ENCODE results near the gene HOXC6. TPM values are rescaled to one million over a fixed set of nuclear protein-coding genes. Genes with fewer than 3 reads are reported as not detected.
A peak's percentile ranks its signal among the peaks of the same experiment; 100 is the strongest.

Gene HOXC6
- total and polyA plus RNA-seq, 5 experiments from 2014 or later, result not detected

- H3K27me3 Mint-ChIP-seq, result peaks cover 49 to 100% (median 84%) of the 10 kb centered on the region in 5 donors
- ATAC-seq (no peak), DNase-seq (no peak)
- POLR2A ChIA-PET, result interaction anchor here (1.2 kb wide), 1 partner anchor 11 kb away, joined by 3 read pairs; no protein-coding TSS in a partner anchor
- H3K4me1 Mint-ChIP-seq, result peaks cover 22 to 64% (median 41%) of the 10 kb centered on the region in 4 donors
- H3K9me3 Mint-ChIP-seq, result peaks cover 0 to 3% (median 0%) of the 10 kb centered on the region in 9 donors
- no peak overlapping the region for H3K27ac Mint-ChIP-seq
- H3K4me3 Mint-ChIP-seq, result peak overlapping the region in 4 of 10 donors; percentile 1 to 67 (median 21)
- H3K36me3 Mint-ChIP-seq, result peaks cover 0 to 9% (median 4%) of the 10 kb centered on the region in 3 donors
Measured at GRCh38 chr12:53998900-53999236, 29.4 kb upstream of the HOXC6 start.

- peak overlapping the region in 1 of 10 donors; percentile 44 for H3K27ac Mint-ChIP-seq
- ATAC-seq (no peak), DNase-seq (no peak)
- H3K9me3 Mint-ChIP-seq, result peaks cover 0 to 2% (median 0%) of the 10 kb centered on the region in 9 donors
- H3K4me3 Mint-ChIP-seq, result peak overlapping the region in 9 of 10 donors; percentile 8 to 70 (median 58)
- H3K36me3 Mint-ChIP-seq, result peaks cover 0 to 5% (median 4%) of the 10 kb centered on the region in 3 donors
- POLR2A ChIA-PET, result interaction anchor here (1.0 to 1.2 kb wide), 2 partner anchors 12 to 36 kb away, joined by 3 read pairs; no protein-coding TSS in a partner anchor
- peaks cover 20 to 56% (median 37%) of the 10 kb centered on the region in 4 donors for H3K4me1 Mint-ChIP-seq
- H3K27me3 Mint-ChIP-seq, result peaks cover 47 to 100% (median 85%) of the 10 kb centered on the region in 5 donors
Measured at GRCh38 chr12:53999559-54000115, 28.6 kb upstream of the HOXC6 start.

GRCh38 chr12:54000116-54001114, 27.8 kb upstream of the HOXC6 start, which contains the start of gene HOXC9:
TSS of gene HOXC9 (plus strand) at chr12:54000161. CDS start at chr12:54000189, 28 bp downstream.
- POLR2A ChIA-PET, result interaction anchor here (1.0 kb wide), 1 partner anchor 35 kb away, joined by 3 read pairs; no protein-coding TSS in a partner anchor
- ATAC-seq (no peak), DNase-seq (no peak)
- peaks cover 0 to 2% (median 0%) of the 10 kb centered on the region in 9 donors for H3K9me3 Mint-ChIP-seq
- H3K36me3 Mint-ChIP-seq, result peaks cover 0 to 5% (median 4%) of the 10 kb centered on the region in 3 donors
- H3K27me3 Mint-ChIP-seq, result peaks cover 44 to 100% (median 84%) of the 10 kb centered on the region in 5 donors
- H3K4me1 Mint-ChIP-seq, result peaks cover 18 to 52% (median 33%) of the 10 kb centered on the region in 4 donors
- peak within 1 kb of the TSS in 9 of 10 donors; percentile 8 to 70 (median 58) for H3K4me3 Mint-ChIP-seq
- H3K27ac Mint-ChIP-seq, result peak within 1 kb of the TSS in 1 of 10 donors; percentile 49

GRCh38 chr12:54001283-54002187, 26.7 kb upstream of the HOXC6 start:
- ATAC-seq (no peak), DNase-seq (peak in 1 of 10 donors; percentile 24)
- Mint-ChIP-seq H3K36me3 (peaks cover 0 to 5% (median 4%) of the 10 kb centered on the region in 3 donors), H3K27me3 (peaks cover 54 to 100% (median 86%) of the 10 kb centered on the region in 5 donors), H3K27ac (peak overlapping the region in 1 of 10 donors; percentile 20), H3K9me3 (peaks cover 0 to 2% (median 0%) of the 10 kb centered on the region in 9 donors), H3K4me3 (peak overlapping the region in 3 of 10 donors; percentile 12 to 34 (median 14)), H3K4me1 (peaks cover 20 to 52% (median 31%) of the 10 kb centered on the region in 4 donors)
- POLR2A ChIA-PET, result no interaction called here

GRCh38 chr12:54002278-54002914, 25.8 kb upstream of the HOXC6 start:
- peaks cover 21 to 46% (median 31%) of the 10 kb centered on the region in 4 donors for H3K4me1 Mint-ChIP-seq
- ATAC-seq, result no peak
- H3K36me3 Mint-ChIP-seq, result peaks cover 0 to 5% (median 4%) of the 10 kb centered on the region in 3 donors
- DNase-seq, result no peak
- H3K4me3 Mint-ChIP-seq, result peak overlapping the region in 2 of 10 donors; percentile 43 to 66
- H3K9me3 Mint-ChIP-seq, result peaks cover 0 to 2% (median 0%) of the 10 kb centered on the region in 9 donors
- POLR2A ChIA-PET, result no interaction called here
- peaks cover 53 to 100% (median 86%) of the 10 kb centered on the region in 5 donors for H3K27me3 Mint-ChIP-seq
- peak overlapping the region in 1 of 10 donors; percentile 65 for H3K27ac Mint-ChIP-seq

- Mint-ChIP-seq H3K4me3 (no peak overlapping the region), H3K4me1 (peaks cover 19 to 41% (median 26%) of the 10 kb centered on the region in 4 donors), H3K36me3 (peaks cover 0 to 4% (median under 1%) of the 10 kb centered on the region in 3 donors), H3K27me3 (peaks cover 55 to 100% (median 84%) of the 10 kb centered on the region in 5 donors), H3K27ac (peak overlapping the region in 1 of 10 donors; percentile 65), H3K9me3 (no peaks in the 10 kb centered on the region)
- ATAC-seq, result no peak
- DNase-seq, result no peak
- POLR2A ChIA-PET, result no interaction called here
Measured at GRCh38 chr12:54002915-54003389, 25.3 kb upstream of the HOXC6 start.

- POLR2A ChIA-PET, result interaction anchor here (0.7 kb wide), 1 partner anchor 104 kb away, joined by 3 read pairs; no protein-coding TSS in a partner anchor
- Mint-ChIP-seq H3K36me3 (peaks cover 0 to 3% (median 0%) of the 10 kb centered on the region in 3 donors), H3K4me1 (peaks cover 17 to 36% (median 25%) of the 10 kb centered on the region in 4 donors), H3K4me3 (peak overlapping the region in 1 of 10 donors; percentile 35), H3K9me3 (no peaks in the 10 kb centered on the region), H3K27ac (peak overlapping the region in 1 of 10 donors; percentile 42), H3K27me3 (peaks cover 51 to 100% (median 78%) of the 10 kb centered on the region in 5 donors)
- no peak for ATAC-seq
- peak in 1 of 10 donors; percentile 14 for DNase-seq
Measured at GRCh38 chr12:54003625-54004024, 24.6 kb upstream of the HOXC6 start.

GRCh38 chr12:54004063-54004840, 24.0 kb upstream of the HOXC6 start:
- Mint-ChIP-seq H3K36me3 (no peaks in the 10 kb centered on the region), H3K4me1 (peaks cover 19 to 40% (median 25%) of the 10 kb centered on the region in 4 donors), H3K27ac (no peak overlapping the region), H3K9me3 (no peaks in the 10 kb centered on the region), H3K4me3 (no peak overlapping the region), H3K27me3 (peaks cover 47 to 100% (median 75%) of the 10 kb centered on the region in 5 donors)
- no peak for ATAC-seq
- POLR2A ChIA-PET, result interaction anchor here (0.7 kb wide), 1 partner anchor 104 kb away, joined by 3 read pairs; no protein-coding TSS in a partner anchor
- peak in 1 of 10 donors; percentile 13 for DNase-seq

- peak in 1 of 10 donors; percentile 38 for DNase-seq
- Mint-ChIP-seq H3K9me3 (no peaks in the 10 kb centered on the region), H3K27ac (peak overlapping the region in 2 of 10 donors; percentile 44 to 72), H3K27me3 (peaks cover 49 to 100% (median 79%) of the 10 kb centered on the region in 5 donors), H3K36me3 (no peaks in the 10 kb centered on the region), H3K4me3 (peak overlapping the region in 5 of 10 donors; percentile 5 to 92 (median 73)), H3K4me1 (peaks cover 17 to 40% (median 26%) of the 10 kb centered on the region in 4 donors)
- POLR2A ChIA-PET, result interaction anchor here (0.6 to 1.9 kb wide), 3 partner anchors 203 to 244 kb away, joined by 4 to 6 read pairs (median 6); no protein-coding TSS in a partner anchor
- no peak for ATAC-seq
Measured at GRCh38 chr12:54004841-54005530, 23.3 kb upstream of the HOXC6 start.

GRCh38 chr12:54005531-54005852, 22.7 kb upstream of the HOXC6 start:
- ATAC-seq (no peak), DNase-seq (peak in 1 of 10 donors; percentile 36)
- H3K27ac Mint-ChIP-seq, result peak overlapping the region in 2 of 10 donors; percentile 44 to 72
- no peaks in the 10 kb centered on the region for H3K9me3 Mint-ChIP-seq
- POLR2A ChIA-PET, result interaction anchor here (0.6 to 1.9 kb wide), 4 partner anchors 27 to 244 kb away, joined by 4 to 6 read pairs (median 5); partner anchors contain the start of gene HOXC5
- peaks cover 17 to 40% (median 24%) of the 10 kb centered on the region in 4 donors for H3K4me1 Mint-ChIP-seq
- peak overlapping the region in 6 of 10 donors; percentile 5 to 92 (median 78) for H3K4me3 Mint-ChIP-seq
- H3K27me3 Mint-ChIP-seq, result peaks cover 48 to 100% (median 81%) of the 10 kb centered on the region in 5 donors
- no peaks in the 10 kb centered on the region for H3K36me3 Mint-ChIP-seq

Measured in naive thymus-derived CD8-positive, alpha-beta T cell (primary cell).